WTC11 (cell line): ENCODE data around the gene HOXD1.

Experiments used
- ATF1 ChIP-seq: sonication (generic); formaldehyde crosslinking; IDR thresholded peaks from 2 replicates; pipeline ENCODE4 v1.8.1; 2023; ENCODE audit warnings: mild to moderate bottlenecking, moderate library complexity, missing genetic modification reagents
- JAZF1 ChIP-seq: fragments of 250-450 bp; sonication (Bioruptor Pico); IDR thresholded peaks from 2 replicates; pipeline ENCODE4 v1.9.0; 2021; ENCODE audit warnings: moderate library complexity, mild to moderate bottlenecking, inconsistent platforms
- NFE2L1 ChIP-seq: sonication (generic); formaldehyde crosslinking; IDR thresholded peaks from 2 replicates; pipeline ENCODE4 v1.8.1; 2023; ENCODE audit warnings: missing genetic modification reagents
- SP1 ChIP-seq: sonication (generic); formaldehyde crosslinking; conservative IDR thresholded peaks from 2 replicates; pipeline ENCODE4 v1.8.1; 2022; ENCODE audit warnings: missing genetic modification reagents
- STAT6 ChIP-seq: sonication (generic); formaldehyde crosslinking; conservative IDR thresholded peaks from 2 replicates; pipeline ENCODE4 v1.8.1; 2023; ENCODE audit warnings: mild to moderate bottlenecking, low read depth, missing genetic modification reagents, moderate library complexity
- ZNF121 ChIP-seq: sonication (generic); formaldehyde crosslinking; IDR thresholded peaks from 2 replicates; pipeline ENCODE4 v1.8.0; 2023; ENCODE audit warnings: missing genetic modification reagents
- ZNF396 ChIP-seq: fragments of 250-450 bp; sonication (Bioruptor Pico); IDR thresholded peaks from 2 replicates; pipeline ENCODE4 v1.8.0; 2021; ENCODE audit warnings: mild to moderate bottlenecking, moderate library complexity, borderline replicate concordance
- ZNF423 ChIP-seq: fragments of 250-450 bp; sonication (Bioruptor Pico); IDR thresholded peaks from 2 replicates; pipeline ENCODE4 v2.1.2; 2022; ENCODE audit warnings: mild to moderate bottlenecking, moderate library complexity
- ZNF671 ChIP-seq: fragments of 250-450 bp; sonication (Bioruptor Pico); IDR thresholded peaks from 2 replicates; pipeline ENCODE4 v1.8.0; 2021; ENCODE audit warnings: mild to moderate bottlenecking
- TF ChIP-seq, protein P1 (sequence below): sonication (generic); formaldehyde crosslinking; IDR thresholded peaks from 2 replicates; pipeline ENCODE4 v1.8.1; 2023; ENCODE audit warnings: mild to moderate bottlenecking, missing genetic modification reagents, moderate library complexity
- TF ChIP-seq, protein P2 (sequence below): fragments of 200-600 bp; IDR thresholded peaks from 2 replicates; pipeline ENCODE4 v1.8.0; 2022; ENCODE audit warnings: antibody characterized with exemption

GRCh38 chr2:176158186-176158591 is 30.3 kb upstream of the HOXD1 start:
- no peak for TF ChIP-seq ZNF396
- no peak for TF ChIP-seq ATF1 (CRISPR knock-in tag)
- no peak for TF ChIP-seq STAT6 (CRISPR knock-in tag)
- TF ChIP-seq, protein P1, sequence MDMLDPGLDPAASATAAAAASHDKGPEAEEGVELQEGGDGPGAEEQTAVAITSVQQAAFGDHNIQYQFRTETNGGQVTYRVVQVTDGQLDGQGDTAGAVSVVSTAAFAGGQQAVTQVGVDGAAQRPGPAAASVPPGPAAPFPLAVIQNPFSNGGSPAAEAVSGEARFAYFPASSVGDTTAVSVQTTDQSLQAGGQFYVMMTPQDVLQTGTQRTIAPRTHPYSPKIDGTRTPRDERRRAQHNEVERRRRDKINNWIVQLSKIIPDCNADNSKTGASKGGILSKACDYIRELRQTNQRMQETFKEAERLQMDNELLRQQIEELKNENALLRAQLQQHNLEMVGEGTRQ: no peak
- TF ChIP-seq, protein P2, sequence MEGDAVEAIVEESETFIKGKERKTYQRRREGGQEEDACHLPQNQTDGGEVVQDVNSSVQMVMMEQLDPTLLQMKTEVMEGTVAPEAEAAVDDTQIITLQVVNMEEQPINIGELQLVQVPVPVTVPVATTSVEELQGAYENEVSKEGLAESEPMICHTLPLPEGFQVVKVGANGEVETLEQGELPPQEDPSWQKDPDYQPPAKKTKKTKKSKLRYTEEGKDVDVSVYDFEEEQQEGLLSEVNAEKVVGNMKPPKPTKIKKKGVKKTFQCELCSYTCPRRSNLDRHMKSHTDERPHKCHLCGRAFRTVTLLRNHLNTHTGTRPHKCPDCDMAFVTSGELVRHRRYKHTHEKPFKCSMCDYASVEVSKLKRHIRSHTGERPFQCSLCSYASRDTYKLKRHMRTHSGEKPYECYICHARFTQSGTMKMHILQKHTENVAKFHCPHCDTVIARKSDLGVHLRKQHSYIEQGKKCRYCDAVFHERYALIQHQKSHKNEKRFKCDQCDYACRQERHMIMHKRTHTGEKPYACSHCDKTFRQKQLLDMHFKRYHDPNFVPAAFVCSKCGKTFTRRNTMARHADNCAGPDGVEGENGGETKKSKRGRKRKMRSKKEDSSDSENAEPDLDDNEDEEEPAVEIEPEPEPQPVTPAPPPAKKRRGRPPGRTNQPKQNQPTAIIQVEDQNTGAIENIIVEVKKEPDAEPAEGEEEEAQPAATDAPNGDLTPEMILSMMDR: no peak
- no peak for TF ChIP-seq SP1
- no peak for TF ChIP-seq JAZF1 (CRISPR knock-in tag)
- no peak for TF ChIP-seq ZNF423
- no peak for TF ChIP-seq NFE2L1 (CRISPR knock-in tag)
- TF ChIP-seq ZNF121: no peak
- TF ChIP-seq ZNF671 (CRISPR knock-in tag): no peak
